ENCODE data around the gene MINDY1. TPM values are rescaled to one million over a fixed set of nuclear protein-coding genes. Genes with fewer than 3 reads are reported as not detected.

The MINDY1 gene
- total and polyA plus RNA-seq, 8 donors: 23.1 to 35.5 (median 30.6) TPM

- Histone ChIP-seq H3K4me1 (no peaks in the 10 kb centered on the region), H3K27me3 (no peaks in the 10 kb centered on the region), H3K36me3 (peaks cover 0 to 10% (median 1%) of the 10 kb centered on the region in 3 donors), H3K9me3 (no peaks in the 10 kb centered on the region), H3K4me3 (no peak within 1 kb of the TSS), H3K27ac (no peak within 1 kb of the TSS)
- TF ChIP-seq CTCF (IDR thresholded peaks at IDR 0.05): no peak
- DNase-seq (no peak), FAIRE-seq (no peak), ATAC-seq (no peak)
- intact Hi-C loops (cut with DNase I): no loop called here
- 50 to 65% methylated on average over 2 of the region's 2 CpGs for WGBS, 2 donors
Observed at GRCh38 chr1:151036356-151036755, 29.7 kb upstream of the MINDY1 start, which contains the start of gene BNIPL. Gene BNIPL (plus strand): TSS chr1:151036586. CDS start chr1:151036726, 140 bp downstream.

GRCh38 chr1:151035167-151035566, 28.5 kb upstream of the MINDY1 start:
- DNase-seq (no peak), ATAC-seq (no peak), FAIRE-seq (no peak)
- intact Hi-C loops (cut with DNase I): no loop called here
- Histone ChIP-seq H3K4me1 (no peaks in the 10 kb centered on the region), H3K9me3 (no peaks in the 10 kb centered on the region), H3K27me3 (no peaks in the 10 kb centered on the region), H3K36me3 (peaks cover 0 to 18% (median 3%) of the 10 kb centered on the region in 3 donors), H3K27ac (no peak overlapping the region), H3K4me3 (no peak overlapping the region)
- WGBS, 2 donors: 90 to 96% methylated on average over 3 of the region's 3 CpGs
- TF ChIP-seq CTCF (IDR thresholded peaks at IDR 0.05): no peak

GRCh38 chr1:151032164-151032563, 25.5 kb upstream of the MINDY1 start:
- no peaks in the 10 kb centered on the region for H3K27me3 ChIP-seq
- peaks cover 0 to 34% (median 3%) of the 10 kb centered on the region in 3 donors for H3K36me3 ChIP-seq
- no peak for FAIRE-seq
- no peak overlapping the region for H3K27ac ChIP-seq
- WGBS, 2 donors: 97% methylated on average over 8 of the region's 8 CpGs
- H3K4me1 ChIP-seq: no peaks in the 10 kb centered on the region
- no peak for ATAC-seq
- no peak for TF ChIP-seq CTCF (IDR thresholded peaks at IDR 0.05)
- H3K9me3 ChIP-seq: no peaks in the 10 kb centered on the region
- intact Hi-C loops (cut with DNase I): no loop called here
- no peak for DNase-seq
- H3K4me3 ChIP-seq: no peak overlapping the region

GRCh38 chr1:151026460-151026859, 19.8 kb upstream of the MINDY1 start:
- no peak for FAIRE-seq
- no peaks in the 10 kb centered on the region for H3K4me1 ChIP-seq

More at GRCh38 chr1:151026460-151026859, 19.8 kb upstream of the MINDY1 start:
- DNase-seq: no peak
- intact Hi-C loops (cut with DNase I): loop anchor here in 1 of 3 donors (10.0 kb wide), 1 partner anchor 128 kb away; the partner anchor contains the start of gene TNFAIP8L2
- no peak for ATAC-seq
- H3K27me3 ChIP-seq: no peaks in the 10 kb centered on the region
- H3K27ac ChIP-seq: no peak overlapping the region
- no peak overlapping the region for H3K4me3 ChIP-seq
- H3K9me3 ChIP-seq: no peaks in the 10 kb centered on the region
- H3K36me3 ChIP-seq: peaks cover 0 to 37% (median 6%) of the 10 kb centered on the region in 3 donors
- TF ChIP-seq CTCF (IDR thresholded peaks at IDR 0.05): no peak

All from pancreas (tissue), 10 donors.